ENCODE results near the gene GPR141.

GRCh38 chr7:37707754-37708485 is 24.4 kb downstream of the GPR141 start:
- TF ChIP-seq CTCF (IDR thresholded peaks at IDR 0.05) (no peak), POLR2AphosphoS5 (IDR thresholded peaks at IDR 0.05) (no peak)

All from sigmoid colon (tissue), 4 donors.